ENCODE results near the gene RSPH6A.

Gene RSPH6A

DNA sequence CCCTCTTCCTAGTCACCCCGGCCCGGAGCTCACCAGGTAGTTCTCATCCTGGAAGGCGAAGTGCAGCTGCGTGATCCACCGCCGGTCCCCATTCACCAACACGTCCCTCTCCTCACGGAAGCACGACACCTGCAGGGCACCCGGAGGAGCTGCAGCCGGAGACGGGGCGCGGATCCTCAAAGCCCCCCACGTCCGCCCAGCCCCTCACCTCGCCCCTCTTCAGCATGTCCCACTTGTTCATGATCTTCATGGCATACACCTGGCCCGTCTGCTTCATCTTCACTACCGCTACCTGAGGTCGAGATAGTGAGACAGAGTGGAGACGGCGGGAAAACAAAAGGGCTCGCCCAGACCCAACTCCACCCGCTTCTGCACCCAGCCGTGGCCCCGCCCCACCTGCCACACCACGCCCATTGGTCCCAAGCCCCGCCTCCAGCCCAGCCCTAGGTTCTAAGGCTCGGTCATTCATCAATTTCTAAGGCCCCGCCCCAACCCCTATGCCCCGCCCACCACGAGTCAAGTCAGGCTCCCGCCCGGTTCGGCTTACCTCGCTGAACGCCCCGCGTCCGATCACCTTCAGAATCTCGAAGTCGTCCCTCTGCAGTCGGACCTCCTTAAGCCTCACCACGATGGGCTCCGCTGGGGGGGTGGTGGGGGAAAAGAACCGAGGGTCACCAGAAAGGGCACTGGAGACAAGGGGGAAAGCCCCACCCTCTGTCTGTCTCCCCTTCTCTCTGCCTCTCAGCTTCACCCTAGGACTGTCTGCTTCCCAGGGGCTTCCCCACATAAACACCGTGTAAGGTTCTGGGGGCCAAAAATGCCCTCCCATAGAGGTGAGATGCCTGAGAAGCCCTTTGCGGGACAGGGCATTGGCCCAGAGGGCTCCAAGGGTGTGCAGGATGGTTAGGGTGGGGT, 35.6 kb downstream of the RSPH6A start:
- FAIRE-seq = no peak

DNA sequence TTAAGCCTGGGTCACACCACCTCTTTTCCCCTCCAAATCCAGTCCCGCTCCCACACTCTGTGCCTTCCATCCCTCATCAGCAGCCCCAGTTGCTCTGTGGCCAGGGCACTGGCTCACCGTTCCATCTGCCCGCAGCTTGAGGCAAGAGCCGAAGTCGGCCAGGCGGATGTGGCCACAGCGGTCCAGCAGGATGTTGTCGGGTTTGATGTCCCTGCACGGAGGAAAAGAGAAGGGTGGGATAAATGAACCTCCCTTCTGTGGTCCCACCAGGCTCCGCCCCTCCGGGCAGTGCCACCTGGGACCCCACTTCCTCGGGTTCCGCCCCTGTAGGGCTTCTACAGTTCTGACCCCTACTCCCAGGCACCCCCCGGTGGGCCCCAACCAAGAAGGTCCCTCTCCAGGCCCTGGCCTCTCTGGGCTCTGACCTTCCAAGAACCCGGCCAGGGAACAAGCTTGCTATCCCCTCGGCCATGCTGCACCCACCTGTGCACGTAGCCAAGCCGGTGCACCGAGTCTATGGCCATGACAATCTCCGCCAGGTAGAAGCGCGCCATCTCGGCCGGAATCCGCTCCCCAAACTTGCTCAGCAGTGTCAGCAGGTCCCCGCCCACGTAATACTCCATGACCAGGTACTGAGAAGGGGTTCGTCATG, 37.0 kb downstream of the RSPH6A start:
- no peak for FAIRE-seq

DNA sequence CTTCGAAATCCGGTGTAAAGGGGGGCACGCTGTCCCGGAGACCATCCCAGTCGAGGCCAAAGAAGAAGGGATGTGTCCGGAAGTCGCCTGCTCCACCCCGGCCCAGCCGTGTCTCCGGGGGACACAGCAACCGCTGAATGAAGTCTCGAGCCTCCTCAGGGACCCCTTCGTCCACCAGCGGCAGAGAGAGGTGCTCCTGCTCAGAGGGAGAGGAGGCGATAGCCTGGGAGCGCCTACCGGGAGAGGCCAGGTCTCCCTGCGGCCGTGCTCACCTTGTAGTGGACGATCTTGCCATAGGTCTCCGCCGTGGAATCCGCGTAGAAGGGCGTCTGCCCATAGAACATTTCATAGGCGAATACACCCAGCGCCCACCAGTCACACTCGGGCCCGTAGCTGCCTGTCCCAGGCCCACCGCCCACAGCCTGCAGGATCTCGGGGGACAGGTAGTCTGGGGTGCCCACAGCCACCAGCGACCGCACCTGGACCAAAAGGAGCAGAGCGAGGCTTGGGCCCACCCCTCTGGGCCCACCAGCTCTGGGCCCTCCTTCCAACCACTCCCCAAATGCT, 37.6 kb downstream of the RSPH6A start:
- FAIRE-seq = no peak

DNA sequence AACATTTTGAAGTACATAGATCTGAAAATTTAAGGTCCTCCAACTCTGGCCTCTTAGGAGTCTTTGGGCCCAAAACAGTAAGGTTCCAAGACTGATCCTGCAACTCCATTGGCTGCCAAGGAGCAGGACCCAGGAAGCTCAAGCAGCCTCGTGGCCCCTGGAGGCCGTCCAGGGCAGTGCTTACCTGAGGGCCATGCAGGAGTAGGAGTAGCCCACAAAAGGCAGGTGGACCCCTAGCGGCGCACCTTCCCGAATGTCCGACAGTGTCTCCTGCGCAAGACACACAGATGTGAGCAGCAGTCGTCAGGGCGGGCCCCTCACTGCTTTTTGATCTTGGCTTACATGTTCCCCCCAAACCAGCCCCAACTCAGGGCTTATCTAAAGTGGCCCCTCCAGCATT, 40.3 kb downstream of the RSPH6A start:
- no peak for FAIRE-seq

DNA sequence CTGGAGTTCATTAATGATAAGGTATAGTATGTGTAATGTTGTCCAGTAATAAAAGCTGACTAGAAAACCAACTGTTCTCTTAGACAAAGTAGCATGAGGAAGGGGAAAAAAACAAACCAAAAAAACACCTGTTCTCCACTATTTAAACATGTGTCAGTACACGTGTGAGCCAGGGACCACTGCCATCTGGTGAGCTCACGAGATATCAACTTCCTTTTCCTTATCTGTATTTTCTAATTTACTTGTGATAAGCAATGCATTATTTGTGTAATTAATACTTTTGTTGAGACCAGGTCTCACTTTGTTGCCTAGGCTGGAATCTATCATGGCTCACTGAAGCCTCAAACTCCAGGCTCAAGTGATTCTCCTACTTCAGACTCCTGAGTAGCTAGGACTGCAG, 41.7 kb downstream of the RSPH6A start:
- no peak for FAIRE-seq

DNA sequence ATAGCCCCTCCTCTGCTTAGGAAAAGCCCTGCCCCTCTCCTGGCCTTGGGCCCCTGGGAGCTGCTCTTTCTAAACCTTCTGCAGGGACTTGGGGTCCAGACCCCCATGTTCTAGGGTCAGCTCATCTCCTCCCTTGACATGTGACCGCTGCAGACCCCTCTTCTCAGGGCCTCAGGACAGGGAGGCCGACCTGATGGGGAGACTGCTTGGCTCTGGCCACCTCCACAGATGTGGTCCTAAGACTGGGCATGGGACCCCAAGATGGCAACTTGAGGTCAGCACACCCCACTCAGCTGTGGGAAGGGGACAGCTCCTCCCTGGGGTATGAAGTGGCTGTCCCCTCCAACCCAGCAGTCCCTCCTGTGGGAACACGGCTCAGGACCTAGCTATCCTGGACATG, 42.2 kb downstream of the RSPH6A start:
- no peak for FAIRE-seq

DNA sequence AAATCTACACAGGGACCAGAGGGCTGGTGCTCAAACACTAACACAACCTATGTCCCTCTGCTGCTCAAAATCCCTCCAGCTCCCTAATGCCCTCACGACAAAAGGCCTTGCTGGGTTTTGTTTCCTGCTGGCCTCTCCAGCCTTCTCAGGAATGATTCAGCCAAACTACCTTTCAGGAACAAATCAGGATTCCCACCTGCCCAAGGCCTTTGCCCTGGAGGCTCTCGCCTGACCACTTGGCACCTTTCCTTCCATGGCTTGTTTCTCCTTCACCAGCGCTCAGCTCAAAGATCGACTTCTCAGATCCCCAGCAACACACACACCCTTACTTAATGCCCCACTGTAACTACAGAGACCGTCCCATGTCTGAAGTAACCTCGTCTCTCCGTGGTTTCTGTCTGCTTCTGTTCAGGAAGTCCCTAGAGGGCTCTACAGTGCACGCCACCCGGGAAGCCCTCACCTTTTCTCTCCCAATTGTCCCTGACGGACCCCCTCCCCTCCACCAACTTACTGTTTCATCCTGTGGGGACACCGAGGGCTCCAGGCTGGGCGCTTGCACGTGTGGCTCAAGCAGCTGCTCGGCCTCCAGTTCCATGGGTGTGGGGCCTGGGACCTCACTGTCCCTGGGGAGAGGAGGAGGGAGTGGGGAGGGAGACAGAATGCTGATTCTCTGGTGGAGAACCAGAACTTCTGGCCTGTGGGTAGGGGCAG, 42.8 kb downstream of the RSPH6A start:
- FAIRE-seq = no peak

DNA sequence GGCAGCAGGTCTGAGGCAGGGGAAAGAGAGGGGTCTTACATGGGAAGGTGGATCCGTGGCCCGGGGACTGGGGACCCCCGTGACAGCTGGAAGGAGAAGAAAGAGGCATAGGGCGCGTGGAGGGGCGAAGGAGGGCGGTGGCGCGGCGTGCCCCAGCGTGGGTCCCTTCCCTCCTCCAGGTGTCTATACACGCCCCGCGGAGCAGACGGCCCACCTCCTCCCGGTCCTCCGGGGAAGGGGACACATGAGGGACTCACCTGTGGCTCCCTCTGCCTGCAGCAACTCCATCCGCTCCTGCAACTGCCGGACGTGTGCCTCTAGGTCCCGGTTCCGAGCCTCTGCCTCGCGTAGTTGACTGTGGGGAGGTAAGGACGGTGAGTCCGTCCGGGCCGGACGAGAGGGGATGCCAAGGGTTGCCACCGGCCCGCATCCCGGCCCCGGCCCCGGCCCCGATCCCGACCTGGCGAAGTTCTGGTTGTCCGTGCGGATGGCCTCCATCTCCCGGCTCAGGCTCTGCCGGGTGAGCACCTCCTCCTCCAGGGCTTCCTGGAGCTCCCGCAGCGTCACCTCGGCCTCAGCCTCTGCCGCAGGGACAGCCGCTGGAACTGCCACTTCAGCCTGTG, 43.7 kb downstream of the RSPH6A start:
- FAIRE-seq = no peak

DNA sequence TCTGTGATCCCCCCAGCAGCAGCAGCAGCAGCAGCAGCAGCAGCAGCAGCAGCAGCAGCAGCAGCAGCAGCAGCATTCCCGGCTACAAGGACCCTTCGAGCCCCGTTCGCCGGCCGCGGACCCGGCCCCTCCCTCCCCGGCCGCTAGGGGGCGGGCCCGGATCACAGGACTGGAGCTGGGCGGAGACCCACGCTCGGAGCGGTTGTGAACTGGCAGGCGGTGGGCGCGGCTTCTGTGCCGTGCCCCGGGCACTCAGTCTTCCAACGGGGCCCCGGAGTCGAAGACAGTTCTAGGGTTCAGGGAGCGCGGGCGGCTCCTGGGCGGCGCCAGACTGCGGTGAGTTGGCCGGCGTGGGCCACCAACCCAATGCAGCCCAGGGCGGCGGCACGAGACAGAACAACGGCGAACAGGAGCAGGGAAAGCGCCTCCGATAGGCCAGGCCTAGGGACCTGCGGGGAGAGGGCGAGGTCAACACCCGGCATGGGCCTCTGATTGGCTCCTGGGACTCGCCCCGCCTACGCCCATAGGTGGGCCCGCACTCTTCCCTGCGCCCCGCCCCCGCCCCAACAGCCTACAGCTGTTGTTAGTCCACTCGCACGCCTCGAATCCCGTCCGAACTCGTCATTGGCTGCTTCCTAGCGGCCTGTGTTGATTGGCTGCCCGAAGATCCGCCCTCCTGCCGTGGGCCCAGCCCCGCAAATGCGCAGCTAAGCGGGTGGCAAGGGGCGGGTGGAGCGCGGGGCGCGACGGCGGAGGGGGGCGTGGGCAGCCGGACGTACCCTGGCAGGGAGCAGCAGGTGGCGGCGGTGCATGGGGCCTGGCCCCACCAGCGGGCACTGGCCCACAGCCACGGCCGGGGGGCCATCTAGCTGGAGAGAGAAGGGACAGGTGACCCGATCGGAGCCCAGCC, 44.7 kb downstream of the RSPH6A start:
- FAIRE-seq = peak; percentile 88

DNA sequence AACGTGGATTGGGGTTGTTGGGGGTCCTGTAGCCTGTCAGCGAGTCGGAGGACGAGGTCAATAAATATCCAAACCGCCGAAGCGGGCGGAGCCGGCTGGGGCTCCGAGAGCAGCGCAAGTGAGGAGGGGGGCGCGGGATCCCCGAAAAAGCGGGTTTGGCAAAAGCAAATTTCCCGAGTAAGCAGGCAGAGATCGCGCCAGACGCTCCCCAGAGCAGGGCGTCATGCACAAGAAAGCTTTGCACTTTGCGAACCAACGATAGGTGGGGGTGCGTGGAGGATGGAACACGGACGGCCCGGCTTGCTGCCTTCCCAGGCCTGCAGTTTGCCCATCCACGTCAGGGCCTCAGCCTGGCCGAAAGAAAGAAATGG, 45.3 kb downstream of the RSPH6A start:
- no peak for FAIRE-seq

DNA sequence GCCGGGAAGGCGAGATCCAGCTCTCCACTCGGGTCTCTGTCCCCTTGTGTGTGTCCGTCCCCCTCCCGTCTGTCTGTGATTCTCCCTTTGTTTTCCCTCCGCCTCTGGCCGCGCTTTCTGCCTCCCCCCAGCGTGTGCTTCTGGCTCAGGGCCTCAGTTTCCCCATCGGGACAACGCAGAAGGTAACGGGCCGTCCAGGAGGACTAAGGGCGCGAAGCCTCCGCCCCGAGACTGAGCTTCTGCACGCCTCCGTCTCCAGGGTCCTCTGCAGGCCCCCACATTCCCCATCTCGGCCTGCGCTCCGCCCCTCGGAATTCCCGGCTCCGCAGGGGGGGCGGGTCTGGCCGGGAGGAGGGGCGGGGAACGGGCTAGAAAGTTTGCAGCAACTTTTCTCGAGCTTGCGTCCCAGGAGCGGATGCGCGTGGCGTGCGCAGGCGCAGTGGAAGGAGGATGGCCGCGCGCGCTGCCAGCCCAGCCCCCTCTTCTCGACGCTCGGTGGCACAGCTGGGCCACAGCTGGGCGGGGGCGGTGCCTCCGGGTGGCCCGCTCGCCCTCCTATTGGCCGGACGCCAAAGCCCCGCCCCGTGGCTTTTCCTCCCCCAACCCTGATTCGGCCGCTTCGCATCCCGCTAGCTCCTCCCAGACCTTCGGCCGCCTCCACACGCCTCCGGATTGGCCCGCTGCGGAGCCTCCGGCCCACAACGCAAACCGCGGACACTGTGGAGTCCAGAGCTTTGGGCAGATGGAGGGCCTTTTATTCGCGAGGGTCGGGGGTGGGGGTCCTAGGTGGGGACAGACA, 45.9 kb downstream of the RSPH6A start, which contains the start of gene SIX5:
Gene SIX5, minus strand, starts transcription at position 269 of the 799 bp plus-strand sequence. CDS start 408 bp downstream, outside the sequence.
- FAIRE-seq = no peak

DNA sequence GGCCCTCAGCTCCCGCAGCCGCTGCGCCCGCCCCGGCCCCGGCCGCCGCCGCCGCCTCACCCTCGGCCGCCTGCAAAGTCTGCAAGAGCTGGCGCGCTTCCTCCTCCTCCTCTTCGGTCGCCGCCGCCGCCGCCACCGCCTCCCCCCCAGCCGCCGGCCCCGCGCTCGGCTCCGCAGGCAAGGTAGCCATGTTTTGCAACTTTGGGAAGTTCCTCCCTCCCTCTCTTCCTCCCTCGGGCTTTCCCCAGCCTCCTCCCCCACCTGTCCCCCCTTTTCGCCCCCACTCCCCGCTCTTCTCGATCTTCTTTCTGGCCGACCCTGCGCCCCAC, 46.5 kb downstream of the RSPH6A start:
- no peak for FAIRE-seq

DNA sequence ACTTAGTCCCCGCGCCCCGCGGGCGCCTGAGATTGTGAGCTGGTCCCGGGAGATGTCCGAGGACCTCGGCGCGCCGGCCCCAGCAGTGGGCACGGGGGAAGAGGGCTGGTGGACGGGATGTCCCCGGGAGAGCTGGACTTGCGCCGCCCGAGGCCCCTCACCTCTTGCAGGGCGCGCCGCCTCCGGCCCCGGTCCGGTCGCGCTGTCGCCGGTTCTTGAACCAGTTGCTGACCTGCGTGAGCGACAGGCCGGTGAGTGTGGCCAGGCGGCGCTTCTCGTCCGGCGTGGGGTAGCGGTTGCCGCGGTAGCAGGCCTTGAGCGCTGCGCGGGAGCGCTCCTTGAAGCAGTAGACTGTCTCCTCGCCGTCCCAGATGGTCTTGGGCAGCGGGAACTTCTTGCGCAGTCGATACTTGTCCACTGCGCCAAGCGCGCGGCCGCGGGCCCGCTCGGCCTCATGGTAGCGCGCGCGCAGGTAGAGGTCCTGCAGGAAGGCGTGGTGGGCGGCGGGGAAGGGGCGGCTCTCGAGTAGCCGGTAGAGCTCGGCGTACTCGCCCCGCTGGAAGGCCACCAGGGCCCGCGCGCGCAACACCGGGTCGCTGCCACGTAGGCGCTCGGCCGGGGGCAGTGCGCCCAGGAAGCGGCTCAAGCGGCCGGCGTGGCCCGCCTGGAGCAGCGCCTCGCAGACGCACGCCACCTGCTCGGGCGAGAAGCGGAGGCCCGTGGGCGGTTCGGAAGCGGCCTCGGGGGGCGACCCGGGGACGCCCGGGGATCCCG, 47.0 kb downstream of the RSPH6A start:
- FAIRE-seq = no peak

DNA sequence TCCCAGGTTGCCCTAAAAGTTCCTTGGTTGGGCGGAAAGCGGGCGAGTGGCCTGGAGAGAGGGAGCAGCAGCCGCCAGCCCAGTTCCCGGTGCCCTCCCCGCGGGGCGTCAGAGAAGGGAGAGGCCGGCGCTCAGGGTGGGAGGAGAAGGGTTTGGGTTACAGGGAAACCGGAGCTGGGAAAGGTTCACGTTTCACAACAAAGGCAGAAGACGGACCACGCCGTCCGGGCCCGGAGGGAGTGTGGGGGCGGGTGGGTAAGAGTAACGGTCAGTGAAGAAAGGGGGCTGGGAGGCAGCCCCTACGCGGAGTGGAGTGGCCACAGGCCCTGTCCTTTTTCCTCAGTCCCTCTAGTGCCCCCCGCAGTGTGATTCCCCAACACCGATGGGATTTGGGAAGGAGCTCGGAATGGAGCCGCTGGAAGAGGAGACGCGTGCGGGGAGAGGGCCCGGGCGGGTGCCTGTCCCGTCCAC, 47.7 kb downstream of the RSPH6A start:
- FAIRE-seq = no peak

DNA sequence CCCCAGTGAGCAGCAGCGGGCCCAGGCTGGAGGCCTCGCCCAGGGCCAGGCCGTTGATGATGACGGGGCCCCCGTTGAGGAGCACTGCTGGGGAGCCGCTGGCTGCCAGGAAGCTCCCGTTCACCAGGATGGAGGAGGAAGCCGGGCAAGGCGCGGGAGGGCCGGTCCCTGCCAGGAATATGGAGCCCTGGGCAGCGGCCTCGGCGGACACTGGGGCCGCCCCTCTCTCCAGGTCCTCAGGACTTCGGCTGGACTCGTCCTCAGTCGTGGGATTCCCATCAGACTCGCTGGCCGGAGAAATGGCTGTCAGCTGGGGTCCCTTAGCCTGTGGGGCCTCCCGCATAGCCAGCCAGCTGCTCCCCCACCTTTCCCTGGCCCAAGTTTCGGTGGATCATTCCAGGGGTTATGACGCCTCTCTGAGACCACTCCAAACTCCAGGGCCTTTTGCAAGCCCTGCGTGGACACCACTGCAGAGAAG, 48.2 kb downstream of the RSPH6A start:
- FAIRE-seq = no peak

DNA sequence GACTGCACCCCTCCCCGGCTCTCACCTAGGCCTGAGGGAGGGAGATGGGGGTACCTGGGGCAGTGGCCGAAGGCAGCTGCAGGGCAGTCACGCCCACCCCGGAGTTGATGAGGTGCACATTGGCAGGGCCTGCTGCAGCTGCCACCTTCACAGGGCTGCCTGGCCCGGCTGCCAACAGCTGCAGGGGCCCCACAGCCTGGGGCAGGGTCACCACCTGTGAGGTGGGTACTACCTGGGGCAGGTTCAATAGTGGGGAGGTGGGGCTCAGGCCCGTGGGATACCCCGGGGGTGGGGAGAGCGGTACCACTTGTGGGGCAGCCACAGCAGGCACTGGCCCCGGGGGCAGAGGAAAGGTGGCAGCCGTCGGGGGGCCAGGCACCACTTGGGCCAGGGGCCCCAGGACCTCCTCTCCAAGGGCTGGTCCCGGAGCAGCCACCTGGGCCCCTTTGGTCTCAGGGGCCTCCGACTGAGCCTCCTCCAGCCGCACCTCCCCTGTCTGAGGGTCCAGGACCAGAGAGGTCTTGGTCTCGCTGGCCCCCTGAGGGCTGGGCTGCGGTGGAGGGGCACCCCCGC, 48.7 kb downstream of the RSPH6A start:
- FAIRE-seq = no peak

DNA sequence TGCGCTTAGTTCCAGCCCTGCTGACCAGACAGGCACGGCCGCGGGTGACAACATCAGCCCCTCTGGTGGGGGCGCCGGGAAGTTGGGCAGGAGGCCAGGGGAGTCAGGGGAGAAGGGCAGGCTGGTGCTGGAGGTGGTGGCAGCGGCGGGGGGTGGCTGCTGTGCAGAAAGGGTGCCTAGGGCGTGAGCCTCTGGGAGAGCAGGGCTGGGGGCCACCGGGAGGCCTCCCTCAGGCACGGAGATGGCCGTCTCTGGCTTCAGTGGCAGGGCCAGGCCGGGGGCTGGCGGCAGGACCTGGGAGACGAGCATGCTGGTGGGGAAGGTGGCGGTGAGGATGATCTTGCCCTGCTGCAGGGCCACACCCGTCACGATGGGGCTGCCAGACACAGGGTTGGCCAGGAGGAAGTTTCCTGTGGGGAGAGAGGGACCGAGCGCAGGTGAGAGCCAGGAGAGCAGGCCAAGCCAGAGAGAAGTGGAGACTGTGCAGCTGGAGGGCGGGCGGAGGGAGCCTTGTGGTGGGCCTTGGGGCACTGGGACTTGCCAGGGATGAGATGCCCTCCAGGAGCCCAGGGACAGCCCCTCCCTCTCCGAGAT, 49.3 kb downstream of the RSPH6A start:
- FAIRE-seq = no peak

DNA sequence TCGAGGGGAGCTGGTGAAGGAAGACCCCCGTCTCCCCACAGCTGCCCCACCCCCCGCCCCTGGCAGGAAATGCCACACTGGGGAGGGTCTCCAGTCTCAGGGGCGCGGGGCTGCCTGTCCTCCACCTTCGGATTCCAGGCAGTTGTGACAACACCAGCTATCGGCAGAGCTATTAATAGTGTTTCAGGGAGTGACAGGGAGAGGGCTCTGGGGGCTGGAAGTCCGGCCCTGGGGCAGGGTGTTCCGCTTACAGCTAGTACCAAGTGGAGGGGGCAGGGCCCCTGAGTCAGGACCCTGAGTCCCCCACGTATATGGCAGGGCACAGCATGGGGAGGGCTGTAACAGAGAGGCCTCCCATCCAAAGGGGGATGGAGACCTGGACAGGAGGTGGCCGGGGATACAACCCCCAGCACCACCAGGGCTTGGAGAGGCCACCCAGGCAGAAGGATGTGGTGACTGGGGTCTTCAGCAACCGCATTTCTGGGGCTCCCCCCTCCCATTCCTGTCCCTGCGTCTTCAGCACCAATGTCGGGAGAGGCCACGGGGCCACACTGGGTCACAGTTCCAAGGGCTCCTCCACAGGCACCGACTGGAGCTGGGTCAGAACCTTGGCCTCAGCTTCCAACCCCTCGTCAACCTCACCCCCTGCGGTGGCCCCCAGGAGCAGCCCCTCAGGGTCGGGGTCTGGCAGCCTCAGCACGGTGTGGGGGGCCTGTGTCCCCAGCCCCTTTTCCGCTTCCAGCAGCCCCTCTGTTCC, 50.0 kb downstream of the RSPH6A start:
- FAIRE-seq = no peak

Measured in islet of Langerhans (tissue), 1 donor.